Measurements from ENCODE around the gene PRR27. TPM values are rescaled to one million over a fixed set of nuclear protein-coding genes. Genes with fewer than 3 reads are reported as not detected.
"Not testable (repeated sequence)": the region's sequence is repeated elsewhere in the genome, so short reads cannot be mapped to it uniquely, and the experiment has no call there.

The PRR27 gene
- total RNA-seq, 1 experiment from 2014 or later, result not detected

DNA sequence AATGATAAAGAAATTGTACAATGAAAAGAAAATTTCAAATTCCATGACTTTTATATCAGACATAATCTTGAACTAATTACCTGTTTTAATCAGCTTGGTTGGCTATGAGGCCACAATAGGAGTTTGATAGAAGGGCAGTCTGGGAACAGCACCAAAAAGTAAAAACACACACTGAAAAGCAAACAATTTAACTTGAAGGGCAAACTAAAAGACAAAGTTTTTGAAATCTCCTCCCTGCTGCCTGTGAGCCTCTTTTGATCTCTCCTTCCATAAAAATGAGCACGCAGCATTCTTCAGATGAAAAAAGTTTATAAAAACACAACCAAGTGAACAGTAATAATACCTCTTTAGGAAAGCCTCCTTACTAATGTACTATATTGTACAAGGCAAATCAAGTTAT is 49.6 kb downstream of the PRR27 start:
- ChIA-PET POLR2A (no interaction called here), CTCF (no interaction called here)
- BruUV-seq (replicated peaks), result no TSS peak
- Histone ChIP-seq H3K27me3 (ENCODE audit: control insufficient read depth, insufficient read depth, low read length) (no peaks in the 10 kb centered on the region), H3K4me3 (ENCODE audit: low read depth in 2 of 2, low read length in 2 of 2) (no peak overlapping the region), H3K36me3 (ENCODE audit: control insufficient read depth, insufficient read depth, low read length) (no peaks in the 10 kb centered on the region), H3K4me1 (ENCODE audit: control insufficient read depth, insufficient read depth, low read length) (no peaks in the 10 kb centered on the region), H3K9me3 (ENCODE audit: control insufficient read depth, insufficient read depth, low read depth, low read length) (no peaks in the 10 kb centered on the region), H3K27ac (ENCODE audit: low read length) (no peak overlapping the region)
- intact Hi-C loops (cut with micrococcal nuclease; ENCODE audit: unreplicated experiment), result no loop called here
- in situ Hi-C loops (cut with HindIII; ENCODE audit: low pct_unique_long_range_greater_than_20kb, low sequenced_read_pairs), result no loop called here
- ATAC-seq (no peak), DNase-seq (ENCODE audit: low read depth, low spot score) (no peak)
- TF ChIP-seq, protein P1, sequence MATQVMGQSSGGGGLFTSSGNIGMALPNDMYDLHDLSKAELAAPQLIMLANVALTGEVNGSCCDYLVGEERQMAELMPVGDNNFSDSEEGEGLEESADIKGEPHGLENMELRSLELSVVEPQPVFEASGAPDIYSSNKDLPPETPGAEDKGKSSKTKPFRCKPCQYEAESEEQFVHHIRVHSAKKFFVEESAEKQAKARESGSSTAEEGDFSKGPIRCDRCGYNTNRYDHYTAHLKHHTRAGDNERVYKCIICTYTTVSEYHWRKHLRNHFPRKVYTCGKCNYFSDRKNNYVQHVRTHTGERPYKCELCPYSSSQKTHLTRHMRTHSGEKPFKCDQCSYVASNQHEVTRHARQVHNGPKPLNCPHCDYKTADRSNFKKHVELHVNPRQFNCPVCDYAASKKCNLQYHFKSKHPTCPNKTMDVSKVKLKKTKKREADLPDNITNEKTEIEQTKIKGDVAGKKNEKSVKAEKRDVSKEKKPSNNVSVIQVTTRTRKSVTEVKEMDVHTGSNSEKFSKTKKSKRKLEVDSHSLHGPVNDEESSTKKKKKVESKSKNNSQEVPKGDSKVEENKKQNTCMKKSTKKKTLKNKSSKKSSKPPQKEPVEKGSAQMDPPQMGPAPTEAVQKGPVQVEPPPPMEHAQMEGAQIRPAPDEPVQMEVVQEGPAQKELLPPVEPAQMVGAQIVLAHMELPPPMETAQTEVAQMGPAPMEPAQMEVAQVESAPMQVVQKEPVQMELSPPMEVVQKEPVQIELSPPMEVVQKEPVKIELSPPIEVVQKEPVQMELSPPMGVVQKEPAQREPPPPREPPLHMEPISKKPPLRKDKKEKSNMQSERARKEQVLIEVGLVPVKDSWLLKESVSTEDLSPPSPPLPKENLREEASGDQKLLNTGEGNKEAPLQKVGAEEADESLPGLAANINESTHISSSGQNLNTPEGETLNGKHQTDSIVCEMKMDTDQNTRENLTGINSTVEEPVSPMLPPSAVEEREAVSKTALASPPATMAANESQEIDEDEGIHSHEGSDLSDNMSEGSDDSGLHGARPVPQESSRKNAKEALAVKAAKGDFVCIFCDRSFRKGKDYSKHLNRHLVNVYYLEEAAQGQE (IDR thresholded peaks at IDR 0.05; ENCODE audit: insufficient read depth in 1 of 2, low read depth in 2 of 2, low read length in 1 of 2), result no peak
- TF ChIP-seq SIN3A (IDR thresholded peaks at IDR 0.05; ENCODE audit: borderline replicate concordance, insufficient read depth, low read depth, low read length) (no peak), POLR2AphosphoS5 (IDR thresholded peaks at IDR 0.05; ENCODE audit: low read depth, low read length) (no peak), TCF7L2 (IDR thresholded peaks at IDR 0.05; ENCODE audit: low read depth, low read length) (no peak)
- TF ChIP-seq, protein P2, sequence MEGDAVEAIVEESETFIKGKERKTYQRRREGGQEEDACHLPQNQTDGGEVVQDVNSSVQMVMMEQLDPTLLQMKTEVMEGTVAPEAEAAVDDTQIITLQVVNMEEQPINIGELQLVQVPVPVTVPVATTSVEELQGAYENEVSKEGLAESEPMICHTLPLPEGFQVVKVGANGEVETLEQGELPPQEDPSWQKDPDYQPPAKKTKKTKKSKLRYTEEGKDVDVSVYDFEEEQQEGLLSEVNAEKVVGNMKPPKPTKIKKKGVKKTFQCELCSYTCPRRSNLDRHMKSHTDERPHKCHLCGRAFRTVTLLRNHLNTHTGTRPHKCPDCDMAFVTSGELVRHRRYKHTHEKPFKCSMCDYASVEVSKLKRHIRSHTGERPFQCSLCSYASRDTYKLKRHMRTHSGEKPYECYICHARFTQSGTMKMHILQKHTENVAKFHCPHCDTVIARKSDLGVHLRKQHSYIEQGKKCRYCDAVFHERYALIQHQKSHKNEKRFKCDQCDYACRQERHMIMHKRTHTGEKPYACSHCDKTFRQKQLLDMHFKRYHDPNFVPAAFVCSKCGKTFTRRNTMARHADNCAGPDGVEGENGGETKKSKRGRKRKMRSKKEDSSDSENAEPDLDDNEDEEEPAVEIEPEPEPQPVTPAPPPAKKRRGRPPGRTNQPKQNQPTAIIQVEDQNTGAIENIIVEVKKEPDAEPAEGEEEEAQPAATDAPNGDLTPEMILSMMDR (IDR thresholded peaks at IDR 0.05), result no peak

DNA sequence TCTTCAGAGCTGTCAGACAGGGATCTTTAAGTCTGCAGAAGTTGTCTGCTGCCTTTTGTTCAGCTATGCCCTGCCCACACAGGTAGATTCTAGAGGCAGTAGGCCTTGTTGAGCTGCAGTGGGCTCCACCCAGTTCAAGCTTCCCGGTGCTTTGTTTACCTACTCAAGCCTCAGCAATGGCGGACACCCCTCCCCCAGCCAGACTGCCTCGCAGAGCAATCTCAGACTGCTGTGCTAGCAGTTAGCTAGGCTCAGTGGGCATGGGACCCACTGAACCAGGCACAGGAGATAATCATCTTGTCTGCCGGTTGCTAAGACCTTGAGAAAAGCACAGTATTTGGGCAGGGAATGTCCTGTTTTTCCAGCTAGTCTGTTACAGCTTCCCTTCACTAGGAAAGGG is 58.7 kb downstream of the PRR27 start:
- CTCF ChIA-PET; H3K36me3 ChIP-seq (ENCODE audit: control insufficient read depth, insufficient read depth, low read length); H3K27ac ChIP-seq (ENCODE audit: low read length); intact Hi-C loops (cut with micrococcal nuclease; ENCODE audit: unreplicated experiment); H3K27me3 ChIP-seq (ENCODE audit: control insufficient read depth, insufficient read depth, low read length); ATAC-seq; DNase-seq (ENCODE audit: low read depth, low spot score); H3K9me3 ChIP-seq (ENCODE audit: control insufficient read depth, insufficient read depth, low read depth, low read length); H3K4me1 ChIP-seq (ENCODE audit: control insufficient read depth, insufficient read depth, low read length); in situ Hi-C loops (cut with HindIII; ENCODE audit: low pct_unique_long_range_greater_than_20kb, low sequenced_read_pairs); POLR2A ChIA-PET; H3K4me3 ChIP-seq (ENCODE audit: low read depth in 2 of 2, low read length in 2 of 2); BruUV-seq (replicated peaks): not testable (repeated sequence)

Other genes with a start within 250 kb of the PRR27 start
- not detected for gene CSN1S1, start 223.2 kb upstream of the PRR27 start, total RNA-seq (2021; ENCODE audit: unreplicated experiment)
- not detected for gene CSN2, start 188.5 kb upstream of the PRR27 start, total RNA-seq (2021; ENCODE audit: unreplicated experiment)
- gene STATH, start 158.3 kb upstream of the PRR27 start, total RNA-seq (2021; ENCODE audit: unreplicated experiment), result not detected
- not detected for gene HTN3, start 125.8 kb upstream of the PRR27 start, total RNA-seq (2021; ENCODE audit: unreplicated experiment)
- gene HTN1, start 103.8 kb upstream of the PRR27 start, total RNA-seq (2021; ENCODE audit: unreplicated experiment), result not detected
- gene ODAM, start 41.5 kb downstream of the PRR27 start, total RNA-seq (2021; ENCODE audit: unreplicated experiment), result not detected
- not detected for gene FDCSP, start 71.9 kb downstream of the PRR27 start, total RNA-seq (2021; ENCODE audit: unreplicated experiment)
- not detected for gene CSN3, start 88.4 kb downstream of the PRR27 start, total RNA-seq (2021; ENCODE audit: unreplicated experiment)
- gene CABS1, start 180.7 kb downstream of the PRR27 start, total RNA-seq (2021; ENCODE audit: unreplicated experiment), result not detected
- not detected for gene SMR3A, start 206.5 kb downstream of the PRR27 start, total RNA-seq (2021; ENCODE audit: unreplicated experiment)
- gene SMR3B, start 228.9 kb downstream of the PRR27 start, total RNA-seq (2021; ENCODE audit: unreplicated experiment), result not detected
- not detected for gene OPRPN, start 243.7 kb downstream of the PRR27 start, total RNA-seq (2021; ENCODE audit: unreplicated experiment)